CD14-positive monocyte (primary cell): ENCODE measurements around the gene RBPJL. TPM values are rescaled to one million over a fixed set of nuclear protein-coding genes. Genes with fewer than 3 reads are reported as not detected.

ENCODE experiments used
- DNase-seq, 3 donors: peaks; one replicate each; pipeline ENCODE4 v3.0.0-alpha.2; 2011 to 2022
- H2AFZ ChIP-seq: 2 replicates; pipeline ENCODE4 v1.6.0; 2012; ENCODE audit warnings: mild to moderate bottlenecking, low read depth, low read length, inconsistent platforms; ENCODE audit not compliant: insufficient read depth, poor library complexity, severe bottlenecking
- H3K27ac ChIP-seq, 2 donors: 1 replicate in 1 of 2; 2 replicates in 1 of 2; pipeline ENCODE4 v1.5.1; 2012 to 2013; ENCODE audit warnings: low read length in 2 of 2, control low read depth in 1 of 2, inconsistent platforms in 1 of 2, low read depth in 1 of 2, mild to moderate bottlenecking in 1 of 2
- H3K27me3 ChIP-seq, 2 donors: one replicate each; pipeline versions ENCODE4 v1.6.0 to v1.6.1; 2011 to 2013; ENCODE audit warnings: low read length in 2 of 2; ENCODE audit not compliant: control insufficient read depth in 2 of 2, insufficient read depth in 2 of 2
- H3K36me3 ChIP-seq, 2 donors: replicated peaks in 1 of 2; 1 replicate in 1 of 2; 2 replicates in 1 of 2; pipeline versions ENCODE4 v1.5.1 to v1.6.1; 2012 to 2013; ENCODE audit warnings: low read length in 2 of 2, control low read depth in 1 of 2, inconsistent platforms in 1 of 2, mild to moderate bottlenecking in 1 of 2; ENCODE audit not compliant: insufficient read depth in 2 of 2, control insufficient read depth in 1 of 2
- H3K4me1 ChIP-seq, 2 donors: 1 replicate in 1 of 2; 2 replicates in 1 of 2; pipeline versions ENCODE4 v1.5.1 to v1.6.1; 2012 to 2013; ENCODE audit warnings: low read length in 2 of 2, control low read depth in 1 of 2, inconsistent platforms in 1 of 2, mild to moderate bottlenecking in 1 of 2, moderate library complexity in 1 of 2; ENCODE audit not compliant: insufficient read depth in 2 of 2, control insufficient read depth in 1 of 2
- H3K4me2 ChIP-seq: replicated peaks from 2 replicates; pipeline ENCODE3; 2012; ENCODE audit warnings: low read length, moderate library complexity, mild to moderate bottlenecking; ENCODE audit not compliant: poor library complexity, severe bottlenecking; ENCODE audit errors: extremely low read depth
- H3K4me3 ChIP-seq, 3 experiments: fragments of 200-600 bp in 1 of 3; sonication (generic) in 1 of 3; replicated peaks in 1 of 3; 1 replicate in 2 of 3; 2 replicates in 1 of 3; pipeline ENCODE4 v1.5.1; 2011 to 2013; ENCODE audit warnings: low read length in 3 of 3, mild to moderate bottlenecking in 3 of 3, control low read depth in 2 of 3, low read depth in 2 of 3, inconsistent platforms in 1 of 3, moderate library complexity in 1 of 3
- H3K79me2 ChIP-seq: 2 replicates; pipeline ENCODE4 v1.6.0; 2012; ENCODE audit warnings: mild to moderate bottlenecking, control low read depth, inconsistent platforms, low read length, moderate library complexity; ENCODE audit not compliant: insufficient read depth
- H3K9ac ChIP-seq: 2 replicates; pipeline ENCODE4 v1.6.0; 2017; ENCODE audit warnings: low read length, mild to moderate bottlenecking; ENCODE audit not compliant: insufficient read depth, poor library complexity, severe bottlenecking
- H3K9me3 ChIP-seq, 2 donors: replicated peaks in 1 of 2; 1 replicate in 1 of 2; 2 replicates in 1 of 2; pipeline versions ENCODE4 v1.5.1 to v1.6.1; 2012 to 2013; ENCODE audit warnings: low read length in 2 of 2, control low read depth in 1 of 2; ENCODE audit not compliant: control insufficient read depth in 1 of 2, insufficient read depth in 1 of 2
- H4K20me1 ChIP-seq: 2 replicates; pipeline ENCODE4 v1.6.0; 2012; ENCODE audit warnings: mild to moderate bottlenecking, low read length, control low read depth, moderate library complexity; ENCODE audit not compliant: insufficient read depth
- H3K27ac Mint-ChIP-seq, 7 donors: one replicate each; pipeline ENCODE4 v1.8.0; 2020; ENCODE audit warnings: mild to moderate bottlenecking in 7 of 7, mixed read lengths in 7 of 7, moderate library complexity in 6 of 7, inconsistent platforms in 2 of 7
- H3K27me3 Mint-ChIP-seq, 3 donors: one replicate each; pipeline ENCODE4 v1.8.0; 2021 to 2022; ENCODE audit warnings: low read depth in 3 of 3, mild to moderate bottlenecking in 3 of 3, mixed read lengths in 3 of 3, moderate library complexity in 3 of 3, inconsistent platforms in 1 of 3
- H3K36me3 Mint-ChIP-seq, 2 donors: one replicate each; pipeline ENCODE4 v1.8.0; 2020; ENCODE audit warnings: mixed read lengths in 2 of 2, inconsistent platforms in 1 of 2, mild to moderate bottlenecking in 1 of 2
- H3K4me1 Mint-ChIP-seq: one replicate; pipeline ENCODE4 v1.8.0; 2020; ENCODE audit warnings: mild to moderate bottlenecking, mixed read lengths
- H3K4me3 Mint-ChIP-seq, 2 donors: one replicate each; pipeline ENCODE4 v1.8.0; 2020; ENCODE audit warnings: mild to moderate bottlenecking in 2 of 2, mixed read lengths in 2 of 2, moderate library complexity in 1 of 2
- H3K9me3 Mint-ChIP-seq, 7 donors: one replicate each; pipeline ENCODE4 v1.8.0; 2020 to 2022; ENCODE audit warnings: mixed read lengths in 7 of 7, mild to moderate bottlenecking in 6 of 7, moderate library complexity in 6 of 7, inconsistent platforms in 2 of 7
- CTCF ChIP-seq: fragments of 200-600 bp; IDR thresholded peaks from one replicate; pipeline ENCODE4 v1.8.0; 2022; ENCODE audit warnings: antibody characterized with exemption, mild to moderate bottlenecking
- WGBS: methylation state at CpG from one replicate; pipeline ENCODE4 v1.1.5; 2013; ENCODE audit warnings: missing lambda C conversion rate; ENCODE audit not compliant: insufficient coverage; 5-methylcytosine and 5-hydroxymethylcytosine counted together
- intact Hi-C, 2 donors: fragments of 100-400 bp; cut with micrococcal nuclease; formaldehyde crosslinking; loops; one replicate each; pipeline versions ENCODE4 v1.15.0 to v1.15.1; 2023
- polyA plus RNA-seq, 3 donors: library from polyadenylated mRNA; depleted of rRNA in 1 of 3; unstranded in 2 of 3; stranded (reverse) in 1 of 3; fragments of 300-500 nt in 2 of 3; fragments of >200 nt in 1 of 3; fragmentation: Illumina TruSeq in 2 of 3; gene quantifications; 1 replicate in 2 of 3; 2 replicates in 1 of 3; pipeline ENCODE4 v1.2.3, GENCODE V29; 2012 to 2021

The RBPJL gene
- polyA plus RNA-seq, 3 donors: not detected

- no peak for DNase-seq
- H3K4me1 ChIP-seq: no peaks in the 10 kb centered on the region
- H3K36me3 ChIP-seq: no peaks in the 10 kb centered on the region
- intact Hi-C loops: no loop called here
- Mint-ChIP-seq H3K9me3 (peaks cover 0 to 2% (median 0%) of the 10 kb centered on the region in 7 donors), H3K4me1 (peaks cover under 1% of the 10 kb centered on the region), H3K4me3 (no peak overlapping the region), H3K27me3 (no peaks in the 10 kb centered on the region), H3K27ac (peak overlapping the region in 2 of 7 donors; percentile 22 to 29), H3K36me3 (peaks cover 6 to 15% of the 10 kb centered on the region in 2 donors)
- no peak overlapping the region for H3K4me3 ChIP-seq
- H4K20me1 ChIP-seq: no peaks in the 10 kb centered on the region
- H3K27me3 ChIP-seq: no peaks in the 10 kb centered on the region
- H3K9me3 ChIP-seq: no peaks in the 10 kb centered on the region
- H3K79me2 ChIP-seq: no peaks in the 10 kb centered on the region
- WGBS: over 99% methylated on average over 12 of the region's 15 CpGs
- H3K9ac ChIP-seq: no peak overlapping the region
- no peak for TF ChIP-seq CTCF
- no peak overlapping the region for H3K27ac ChIP-seq
- no peak overlapping the region for H3K4me2 ChIP-seq
- H2AFZ ChIP-seq: no peak overlapping the region
Measured at GRCh38 chr20:45337367-45338120, 30.9 kb downstream of the RBPJL start.

- H3K27ac ChIP-seq: no peak overlapping the region
- no peak overlapping the region for H3K4me2 ChIP-seq
- no peaks in the 10 kb centered on the region for H3K79me2 ChIP-seq
- H3K36me3 ChIP-seq: no peaks in the 10 kb centered on the region
- H3K9me3 ChIP-seq: no peaks in the 10 kb centered on the region
- intact Hi-C loops: no loop called here
- Mint-ChIP-seq H3K4me3 (no peak overlapping the region), H3K27me3 (no peaks in the 10 kb centered on the region), H3K9me3 (peaks cover 0 to 2% (median 0%) of the 10 kb centered on the region in 7 donors), H3K4me1 (peaks cover 4% of the 10 kb centered on the region), H3K36me3 (peaks cover 6 to 15% of the 10 kb centered on the region in 2 donors), H3K27ac (peak overlapping the region in 1 of 7 donors; percentile 57)
- H4K20me1 ChIP-seq: no peaks in the 10 kb centered on the region
- H3K27me3 ChIP-seq: no peaks in the 10 kb centered on the region
- WGBS: over 99% methylated on average over 8 of the region's 11 CpGs
- peaks cover 0 to 4% of the 10 kb centered on the region in 2 donors for H3K4me1 ChIP-seq
- no peak overlapping the region for H2AFZ ChIP-seq
- H3K9ac ChIP-seq: no peak overlapping the region
- no peak for TF ChIP-seq CTCF
- DNase-seq: no peak
- no peak overlapping the region for H3K4me3 ChIP-seq
Measured at GRCh38 chr20:45338121-45339030, 31.7 kb downstream of the RBPJL start.
